ENCODE data around the gene RFTN1.
A peak's percentile ranks its signal among the peaks of the same experiment; 100 is the strongest.

The RFTN1 gene

DNA sequence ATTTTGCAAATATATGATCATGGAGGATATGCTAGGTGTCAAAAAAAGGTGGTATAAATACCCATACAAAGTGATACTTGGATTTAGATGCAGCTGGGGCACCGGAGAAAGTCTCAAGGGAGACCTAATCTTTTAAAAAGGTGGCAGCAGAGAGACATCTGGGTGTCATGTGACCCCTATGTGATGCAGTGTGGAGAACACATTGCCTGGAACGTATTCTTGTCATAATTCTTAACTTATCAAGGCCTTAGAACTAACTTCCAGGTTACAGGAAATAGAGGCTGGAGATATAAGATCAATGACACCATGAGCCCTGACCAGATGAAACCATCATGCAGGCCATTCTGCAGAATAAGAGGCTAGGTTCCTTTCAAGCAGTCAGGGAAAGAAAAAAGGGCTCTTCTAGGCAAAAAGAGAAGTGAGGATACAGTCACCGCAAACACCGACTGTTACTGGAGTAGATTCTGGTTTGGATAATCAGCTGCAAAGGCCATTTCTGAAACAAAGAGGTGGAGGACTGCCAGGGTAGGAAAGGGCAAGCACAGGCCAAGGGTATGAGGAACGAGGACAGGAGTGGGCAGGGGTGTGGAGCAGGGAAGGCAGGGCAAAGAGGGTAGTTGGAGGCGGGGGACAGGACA is 147.9 kb downstream of the RFTN1 start:
- no peak for DNase-seq (ENCODE audit: extremely low read depth in 1 of 2, low read depth in 1 of 2)

DNA sequence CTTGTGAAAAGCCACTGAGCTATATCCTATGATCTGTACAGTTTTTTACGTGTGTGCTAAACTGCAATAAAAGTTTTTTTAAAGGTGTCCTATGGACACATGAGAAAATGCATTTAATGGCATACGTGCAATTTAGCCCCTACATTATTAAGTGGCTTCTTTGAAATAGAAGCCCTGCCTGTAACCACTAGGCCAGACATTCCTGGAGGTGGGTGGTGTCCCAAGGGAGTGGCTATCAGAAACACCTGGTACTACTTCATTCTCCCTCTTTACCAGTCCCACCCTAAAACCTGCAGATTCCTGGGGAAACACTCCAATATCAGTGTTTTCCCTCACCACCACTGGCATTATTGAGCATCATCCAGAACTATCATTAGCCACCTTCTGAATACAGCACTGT is 148.5 kb downstream of the RFTN1 start:
- no peak for DNase-seq (ENCODE audit: extremely low read depth in 1 of 2, low read depth in 1 of 2)

DNA sequence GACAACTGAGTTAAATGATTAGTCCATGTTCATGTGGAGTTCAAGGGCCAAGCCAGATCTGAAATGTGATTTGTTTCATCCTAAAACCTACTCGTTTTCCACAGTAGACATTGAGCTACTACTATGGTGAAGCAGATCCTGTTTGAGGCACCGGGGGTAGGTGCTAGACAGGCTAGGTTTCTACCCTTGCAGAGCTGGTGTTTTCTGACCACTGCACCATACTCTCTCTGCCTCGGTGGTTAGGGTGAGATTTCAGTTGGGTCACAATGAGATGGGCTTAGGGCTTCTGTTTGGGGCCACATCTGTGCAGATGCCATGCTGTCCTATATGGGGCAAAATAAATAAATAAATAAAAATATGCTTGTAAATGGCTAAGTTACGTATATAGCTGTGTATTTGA is 149.2 kb downstream of the RFTN1 start:
- no peak for DNase-seq (ENCODE audit: extremely low read depth in 1 of 2, low read depth in 1 of 2)

DNA sequence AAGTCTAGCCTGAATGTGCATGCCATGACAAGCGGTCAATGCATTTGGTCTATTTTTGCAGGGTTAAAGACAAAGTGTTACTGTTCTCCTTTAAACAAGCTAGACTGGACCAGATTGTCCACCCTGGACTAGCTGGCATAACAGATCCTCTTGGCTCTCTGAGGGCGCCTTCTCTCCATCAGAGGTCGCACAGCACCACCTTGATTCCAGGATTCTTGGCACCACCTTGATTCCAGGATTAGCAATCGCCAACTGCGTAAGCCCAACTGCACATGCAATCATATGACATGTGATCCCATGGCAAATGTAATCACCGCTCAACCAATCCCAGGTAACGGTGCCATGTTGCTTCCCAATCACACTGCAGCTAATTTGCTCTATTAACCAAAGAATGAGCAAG is 149.9 kb downstream of the RFTN1 start:
- no peak for DNase-seq (ENCODE audit: extremely low read depth in 1 of 2, low read depth in 1 of 2)

DNA sequence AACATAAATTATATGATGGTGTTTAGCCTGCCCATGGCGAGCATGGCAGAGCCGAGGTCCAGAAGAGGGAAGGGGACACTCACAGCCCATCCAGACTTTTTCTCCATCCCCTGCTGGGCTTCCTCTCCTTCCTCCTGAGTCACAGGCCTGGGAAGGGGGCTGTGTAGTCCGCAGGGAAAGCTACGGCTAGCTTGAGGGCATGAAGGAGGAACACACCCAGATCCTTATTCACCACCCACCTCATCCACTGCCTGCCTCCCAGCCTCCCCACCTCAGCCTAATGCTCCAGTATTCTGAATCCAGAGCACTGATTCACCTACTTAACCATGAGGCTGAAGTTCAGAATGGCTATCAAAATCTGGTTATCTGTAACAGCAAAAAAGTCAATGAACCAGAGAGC is 150.7 kb downstream of the RFTN1 start:
- no peak for DNase-seq (ENCODE audit: extremely low read depth in 1 of 2, low read depth in 1 of 2)

DNA sequence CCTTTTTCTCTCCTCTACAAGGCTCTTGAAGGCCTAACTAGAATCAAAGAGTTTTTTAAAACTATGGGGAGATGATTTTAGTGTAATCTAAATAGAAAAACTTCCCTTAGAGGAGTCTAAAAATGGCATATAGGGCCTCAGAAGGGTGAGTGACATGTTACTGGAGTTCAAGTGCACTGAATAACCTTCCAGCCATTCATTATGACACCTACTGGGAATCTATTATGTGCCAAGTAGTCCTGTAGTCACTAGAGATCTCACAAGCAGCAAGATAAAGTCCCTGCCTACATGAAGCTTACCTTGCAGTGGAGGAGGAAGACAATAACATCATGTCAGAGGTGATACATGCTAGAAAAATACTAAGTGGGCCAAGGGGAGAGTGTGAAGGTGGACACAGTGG is 152.4 kb downstream of the RFTN1 start:
- no peak for DNase-seq (ENCODE audit: extremely low read depth in 1 of 2, low read depth in 1 of 2)

DNA sequence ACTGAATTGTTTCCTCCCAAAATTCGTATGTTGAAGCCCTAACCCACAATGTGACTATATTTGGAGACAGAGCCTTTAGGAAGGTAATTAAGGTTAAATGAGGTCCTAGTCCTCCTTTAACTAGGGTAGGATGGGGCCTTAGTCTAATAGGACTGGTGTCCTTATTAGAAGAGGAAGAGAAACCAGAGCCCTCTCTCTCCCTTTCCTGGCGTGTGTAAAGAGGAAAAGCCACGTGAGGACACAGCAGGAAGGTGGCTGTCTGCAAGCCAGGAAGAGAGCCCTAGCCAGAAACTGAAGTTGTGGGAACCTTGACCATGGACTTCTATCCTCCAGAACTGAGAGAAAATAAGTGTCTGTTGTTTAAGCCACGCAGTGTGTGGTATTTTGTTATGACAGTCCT is 154.2 kb downstream of the RFTN1 start:
- DNase-seq (ENCODE audit: extremely low read depth in 1 of 2, low read depth in 1 of 2), result no peak

DNA sequence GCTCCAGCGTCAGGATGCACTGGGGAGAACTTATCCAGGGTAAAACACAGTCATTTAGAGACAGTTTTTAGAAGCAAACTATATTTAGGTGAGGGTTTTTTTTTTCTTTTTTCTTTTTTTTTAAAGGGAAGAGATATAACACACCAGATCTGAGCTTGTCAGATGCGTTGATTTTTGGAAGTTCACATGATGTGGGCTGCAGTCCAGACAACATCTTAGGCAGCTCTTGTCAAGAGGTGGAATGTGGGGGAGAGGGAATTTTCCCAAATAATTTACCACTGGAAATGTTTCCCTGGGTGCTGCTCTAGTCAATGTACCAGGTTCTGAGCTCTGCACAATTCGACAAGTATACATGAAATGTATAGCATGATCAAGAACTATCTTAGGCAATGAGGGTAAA is 155.2 kb downstream of the RFTN1 start:
- no peak for DNase-seq (ENCODE audit: extremely low read depth in 1 of 2, low read depth in 1 of 2)

DNA sequence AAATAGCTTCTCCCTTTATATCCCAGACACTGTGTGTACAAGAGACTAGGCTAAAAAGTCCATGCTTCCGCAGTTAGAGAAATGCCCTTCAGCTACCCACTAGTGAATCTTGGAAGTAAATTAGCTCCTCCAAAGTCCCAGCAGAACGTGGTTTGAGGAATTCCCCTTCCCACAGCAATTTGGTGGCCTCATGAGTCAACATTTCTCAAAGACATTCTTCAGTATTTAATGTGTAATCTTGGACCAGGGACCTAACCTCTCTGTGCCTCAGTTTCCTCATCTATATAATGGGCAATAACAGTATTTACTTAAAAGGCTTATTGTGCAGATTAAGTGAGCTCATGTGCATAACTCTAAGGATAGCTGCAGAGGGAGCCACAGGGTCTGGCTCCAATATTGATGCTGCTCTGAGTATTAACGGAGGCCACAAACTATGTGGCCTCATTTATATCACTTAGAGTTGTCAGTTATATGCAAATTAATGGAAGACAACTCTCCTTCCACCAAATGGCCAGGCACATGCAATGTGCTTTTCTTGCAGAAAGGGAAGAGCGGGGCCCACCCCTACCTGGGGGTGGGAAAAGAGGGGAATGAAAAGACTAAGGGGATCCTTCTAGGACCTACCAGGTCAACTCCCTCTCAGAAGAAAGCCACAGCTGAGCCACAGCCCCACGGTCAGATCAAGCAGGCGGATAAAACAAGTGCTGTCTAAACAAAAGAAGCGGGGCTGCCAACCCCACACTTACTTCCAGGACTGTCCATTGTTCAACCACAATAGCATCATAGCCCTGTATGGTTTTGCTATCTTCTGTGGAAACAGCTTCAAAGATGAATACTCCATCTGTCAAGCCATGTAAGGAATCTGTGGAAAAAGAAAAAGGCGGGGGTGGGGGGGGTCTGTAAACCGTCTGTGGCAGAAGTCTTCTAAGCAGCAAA is 156.0 kb downstream of the RFTN1 start:
- no peak for DNase-seq (ENCODE audit: extremely low read depth in 1 of 2, low read depth in 1 of 2)

DNA sequence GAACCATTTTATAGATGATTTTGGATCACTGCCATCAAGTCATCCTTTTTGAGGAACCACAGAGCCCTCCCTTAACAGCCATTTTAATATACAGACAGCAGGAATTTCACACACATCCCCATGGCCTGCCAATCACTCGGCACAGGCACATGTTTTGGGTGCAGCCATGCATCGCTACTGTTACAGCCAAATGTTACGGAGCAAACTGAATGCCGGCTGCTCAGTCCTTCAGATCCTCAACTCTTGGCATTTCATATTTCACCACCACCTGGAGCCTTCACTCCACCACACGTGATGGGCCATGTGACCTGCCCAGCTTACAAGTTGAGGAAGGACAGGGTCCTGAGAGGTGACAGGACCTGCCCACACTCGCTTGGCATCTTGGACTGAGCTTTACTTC is 157.7 kb downstream of the RFTN1 start:
- no peak for DNase-seq (ENCODE audit: extremely low read depth in 1 of 2, low read depth in 1 of 2)

DNA sequence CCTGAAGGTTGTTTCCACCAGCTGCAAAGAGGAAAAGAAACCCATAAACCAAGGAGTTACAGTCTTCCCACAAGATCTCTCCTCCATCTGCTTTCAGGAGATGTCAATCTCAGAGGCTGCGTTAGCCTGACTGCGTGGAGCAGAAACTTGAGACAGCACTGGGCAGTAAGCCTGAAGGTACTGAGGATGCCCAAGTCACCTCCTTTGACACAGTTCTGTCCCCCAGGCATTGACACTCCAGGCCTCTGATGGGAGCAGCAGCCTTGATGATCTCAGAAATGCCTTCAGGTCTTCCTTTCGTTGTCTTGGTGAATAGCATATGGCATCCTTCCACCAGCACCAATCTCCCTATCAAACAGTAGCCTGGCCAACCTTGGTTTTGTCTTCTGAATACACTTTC is 159.2 kb downstream of the RFTN1 start:
- DNase-seq (ENCODE audit: extremely low read depth in 1 of 2, low read depth in 1 of 2), result no peak

DNA sequence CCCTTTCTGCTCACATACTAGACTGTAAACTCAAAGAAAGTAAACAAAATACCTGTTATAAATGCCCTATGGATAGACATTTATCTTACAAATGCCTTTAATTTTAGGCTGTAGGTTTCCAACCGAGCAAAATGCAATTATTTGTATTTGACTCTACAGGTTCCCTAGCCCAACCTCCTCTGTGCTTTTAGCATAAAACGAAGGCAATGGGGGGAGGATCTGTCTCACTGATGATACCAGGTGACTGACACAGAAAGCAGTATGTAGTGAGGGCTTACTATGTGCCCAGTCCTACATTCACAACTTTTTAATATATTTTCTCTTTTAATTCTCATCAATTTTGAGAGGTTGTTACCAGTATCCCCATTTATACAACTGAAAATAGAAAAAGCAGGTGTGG is 161.1 kb downstream of the RFTN1 start:
- DNase-seq (ENCODE audit: extremely low read depth in 1 of 2, low read depth in 1 of 2), result no peak

DNA sequence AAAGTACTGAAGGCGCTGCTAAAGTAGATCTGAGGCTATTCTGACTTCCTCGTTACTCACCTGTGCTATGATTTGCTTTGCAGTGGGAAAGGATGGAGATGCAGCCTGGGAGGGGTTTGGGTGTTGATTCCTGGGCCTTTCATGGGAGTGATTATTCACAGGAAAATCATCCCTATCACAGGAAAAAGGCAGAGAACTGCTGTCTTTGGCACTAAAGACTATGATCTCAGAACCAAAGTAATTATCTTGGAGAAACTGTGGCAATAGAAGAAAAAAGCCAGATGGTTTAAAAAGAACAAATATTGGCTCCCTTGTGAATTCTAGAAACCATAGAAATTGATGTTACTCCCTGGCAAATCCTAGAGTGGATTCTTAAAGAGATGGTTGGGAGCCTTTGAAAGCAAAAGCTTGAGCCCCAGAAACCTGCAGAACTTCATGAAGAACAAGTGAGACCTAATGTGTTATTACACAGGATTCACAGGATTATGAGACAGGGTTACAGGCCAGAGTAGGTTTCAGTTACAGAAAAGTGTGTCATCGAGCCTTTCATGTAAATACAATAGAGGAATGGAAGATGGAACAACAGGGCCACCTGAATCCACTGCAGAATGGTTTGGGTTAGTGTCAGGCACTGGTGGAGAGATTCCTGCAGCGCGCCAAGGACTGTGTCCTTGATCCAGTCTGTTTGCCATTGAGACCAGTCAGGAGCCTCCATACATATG is 162.7 kb downstream of the RFTN1 start:
- DNase-seq (ENCODE audit: extremely low read depth in 1 of 2, low read depth in 1 of 2), result no peak

DNA sequence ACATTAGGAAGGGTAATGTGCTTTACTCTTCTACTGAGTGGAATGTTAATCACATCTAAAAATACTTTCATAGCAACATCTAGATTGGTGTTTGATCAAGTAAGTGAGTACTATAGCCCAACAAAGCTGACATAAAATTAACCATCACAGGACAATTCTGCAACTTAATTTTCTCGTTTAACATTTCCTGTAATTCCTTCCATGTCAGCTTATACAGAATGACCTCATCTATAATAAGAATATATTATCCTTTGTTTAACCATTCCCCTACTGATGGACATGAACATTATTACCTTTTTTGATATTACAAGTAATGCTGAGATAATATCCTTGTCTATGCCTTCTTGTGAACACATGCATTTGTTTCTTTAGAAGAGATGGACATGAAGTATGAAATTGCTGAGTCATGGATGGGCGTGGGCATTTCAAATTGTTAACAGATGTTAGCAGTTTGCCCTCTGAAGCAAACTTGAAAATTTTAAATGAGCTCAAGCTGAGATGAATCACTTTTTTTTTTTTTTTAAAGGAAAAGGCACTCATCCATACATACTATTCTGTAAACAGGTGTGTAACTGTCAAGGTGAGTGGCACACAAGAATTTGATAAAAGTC is 163.4 kb downstream of the RFTN1 start:
- no peak for DNase-seq (ENCODE audit: extremely low read depth in 1 of 2, low read depth in 1 of 2)

DNA sequence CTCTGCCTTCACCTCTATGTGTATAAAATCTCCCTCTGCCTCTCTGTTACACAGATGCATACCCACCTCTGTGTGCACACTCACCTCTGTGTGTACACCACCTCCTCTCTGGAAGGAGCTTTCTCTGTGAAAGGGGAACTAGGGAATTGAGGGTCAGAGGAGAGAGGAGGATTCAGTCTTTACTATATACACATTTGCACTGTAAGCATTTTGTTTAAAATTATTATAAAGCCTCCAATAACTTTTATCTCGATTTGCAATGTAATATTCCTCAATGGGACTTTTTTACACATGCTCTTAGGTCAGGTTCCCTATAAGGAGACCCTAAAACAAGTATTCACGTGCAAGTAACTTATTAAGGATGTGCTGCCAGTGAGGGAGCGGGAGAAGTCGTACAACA is 166.0 kb downstream of the RFTN1 start:
- no peak for DNase-seq (ENCODE audit: extremely low read depth in 1 of 2, low read depth in 1 of 2)

DNA sequence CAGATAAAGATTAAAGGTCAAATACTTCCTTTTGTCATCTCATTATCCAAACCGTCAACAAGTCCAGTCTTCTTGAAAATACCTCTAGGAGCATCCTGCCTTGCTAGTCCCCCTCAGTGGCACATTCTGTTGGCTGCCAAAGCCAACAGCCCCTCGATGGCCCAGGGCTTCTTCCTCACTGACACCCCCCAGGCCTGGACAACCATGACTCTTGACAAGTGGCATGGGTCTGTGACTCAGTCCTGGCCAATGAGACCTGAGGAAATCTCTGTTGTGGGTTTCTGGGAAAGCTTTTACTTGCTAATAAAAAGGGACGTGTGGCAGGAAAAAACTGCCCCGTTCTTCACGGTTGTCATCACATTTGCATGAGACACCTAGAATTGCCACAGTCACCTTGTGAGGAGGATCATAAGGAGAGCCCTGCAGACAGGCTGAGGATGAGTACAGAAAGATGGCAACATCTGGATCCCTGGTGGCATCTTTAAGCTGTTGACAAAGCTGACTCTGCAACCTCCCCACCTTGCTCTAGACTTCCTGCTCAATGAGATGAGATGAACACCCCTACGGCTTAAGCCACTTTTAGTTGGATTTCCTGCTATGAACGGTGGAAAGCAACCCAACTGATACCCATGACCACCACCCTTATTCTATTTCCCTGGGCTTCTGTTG is 167.0 kb downstream of the RFTN1 start:
- DNase-seq (ENCODE audit: extremely low read depth in 1 of 2, low read depth in 1 of 2), result no peak

DNA sequence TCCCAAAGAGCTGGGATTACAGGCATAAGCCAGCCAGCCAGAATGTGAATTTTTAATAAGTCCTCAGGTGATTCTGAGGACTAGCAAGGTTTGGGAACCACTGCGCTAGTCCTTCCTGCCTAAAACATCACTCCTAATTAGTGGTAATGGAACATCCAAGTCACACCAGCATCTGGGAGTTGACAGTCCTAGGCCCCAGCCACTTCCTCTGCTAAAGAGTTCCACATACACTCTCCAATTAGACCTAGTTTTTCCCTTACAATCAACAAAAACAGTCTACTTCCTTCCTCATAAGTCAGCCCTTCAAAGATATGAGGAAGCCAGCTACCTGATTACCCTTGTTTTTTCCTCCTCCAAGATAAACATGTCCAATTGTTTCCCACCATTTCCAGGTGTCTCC is 170.4 kb downstream of the RFTN1 start:
- no peak for DNase-seq (ENCODE audit: extremely low read depth in 1 of 2, low read depth in 1 of 2)

DNA sequence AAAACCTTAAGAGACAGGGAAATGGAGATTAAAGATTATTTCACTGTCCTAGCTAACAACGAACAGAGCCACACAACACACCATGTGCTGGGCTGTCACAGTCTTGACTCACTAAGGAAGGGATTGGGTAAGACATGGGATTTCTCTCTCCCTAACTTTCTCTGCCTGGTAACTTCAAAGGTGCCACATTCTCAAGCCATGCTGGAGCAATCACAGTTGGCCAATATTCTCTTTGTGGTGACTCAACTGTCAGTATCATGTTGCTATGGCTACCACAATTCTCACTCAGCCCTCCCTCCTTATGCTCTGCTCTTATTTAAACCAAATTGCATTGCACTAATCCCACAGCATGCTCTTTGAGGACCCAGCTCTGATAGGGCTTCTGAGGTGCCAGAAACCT is 174.5 kb downstream of the RFTN1 start:
- DNase-seq (ENCODE audit: extremely low read depth in 1 of 2, low read depth in 1 of 2), result no peak

DNA sequence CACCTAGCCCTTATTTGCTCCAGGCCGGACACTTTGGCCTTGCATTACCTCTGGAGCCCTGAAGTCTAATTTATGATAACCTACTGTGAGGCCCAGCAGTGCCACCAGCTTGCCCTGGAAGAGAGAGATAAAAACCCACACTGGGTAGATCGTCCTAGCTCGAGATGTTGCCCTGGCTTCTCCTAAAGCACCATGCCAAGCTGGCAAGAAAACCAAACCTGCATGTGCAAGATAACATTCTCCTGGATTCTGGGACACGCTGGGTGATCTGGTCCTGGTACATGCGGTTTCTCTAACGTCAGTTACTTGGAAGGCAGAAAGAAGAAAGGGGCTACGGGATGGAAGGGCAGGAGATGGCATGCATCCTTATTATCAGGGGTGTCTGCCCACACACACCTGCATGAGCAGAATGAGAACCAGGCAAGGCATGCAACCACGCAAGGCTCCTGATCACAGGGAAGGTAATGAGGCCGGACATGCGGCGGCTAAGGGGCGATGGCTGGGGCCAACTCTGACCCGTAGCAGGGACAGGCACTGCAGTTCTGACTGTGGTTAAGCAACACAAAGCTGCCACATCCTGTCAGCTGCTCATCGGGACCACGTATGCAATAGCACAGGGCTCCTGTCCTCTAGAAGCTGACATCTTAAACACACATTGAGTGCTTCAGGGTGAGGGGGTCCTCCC is 175.5 kb downstream of the RFTN1 start:
- peak; percentile 12 to 22 for DNase-seq (ENCODE audit: extremely low read depth in 1 of 2, low read depth in 1 of 2)

DNA sequence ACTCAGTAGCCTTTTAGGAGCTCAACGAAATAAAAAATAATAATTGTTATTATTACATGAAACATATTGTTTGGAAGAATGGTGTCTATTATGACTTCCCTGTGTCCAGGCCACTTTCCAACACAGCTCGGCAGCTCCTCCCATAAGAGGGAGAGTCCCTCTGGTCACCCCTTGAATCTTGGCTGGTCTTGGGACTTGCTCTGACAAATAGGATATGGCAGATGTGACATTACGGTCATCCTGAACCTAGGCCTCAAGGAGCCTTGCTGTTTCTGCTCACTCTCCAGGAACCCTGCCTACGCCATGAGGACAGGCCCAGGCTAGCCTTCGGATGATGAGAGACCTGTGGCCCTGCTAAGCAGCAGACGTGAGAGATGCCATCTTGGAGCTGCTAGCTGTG is 176.7 kb downstream of the RFTN1 start:
- no peak for DNase-seq (ENCODE audit: extremely low read depth in 1 of 2, low read depth in 1 of 2)

All from activated CD8-positive, alpha-beta memory T cell treated with anti-CD3 and anti-CD28 coated beads for 1 hour (primary cell).